NCI-H2081 treated with DMSO at 0.1 percent for 48 hours (cell line): ENCODE results near the gene KDM4B.

Source experiments
- DNase-seq: peaks from one replicate; lab custom pipeline; 2025; lab: John Stamatoyannopoulos, UW

KDM4B gene

DNA sequence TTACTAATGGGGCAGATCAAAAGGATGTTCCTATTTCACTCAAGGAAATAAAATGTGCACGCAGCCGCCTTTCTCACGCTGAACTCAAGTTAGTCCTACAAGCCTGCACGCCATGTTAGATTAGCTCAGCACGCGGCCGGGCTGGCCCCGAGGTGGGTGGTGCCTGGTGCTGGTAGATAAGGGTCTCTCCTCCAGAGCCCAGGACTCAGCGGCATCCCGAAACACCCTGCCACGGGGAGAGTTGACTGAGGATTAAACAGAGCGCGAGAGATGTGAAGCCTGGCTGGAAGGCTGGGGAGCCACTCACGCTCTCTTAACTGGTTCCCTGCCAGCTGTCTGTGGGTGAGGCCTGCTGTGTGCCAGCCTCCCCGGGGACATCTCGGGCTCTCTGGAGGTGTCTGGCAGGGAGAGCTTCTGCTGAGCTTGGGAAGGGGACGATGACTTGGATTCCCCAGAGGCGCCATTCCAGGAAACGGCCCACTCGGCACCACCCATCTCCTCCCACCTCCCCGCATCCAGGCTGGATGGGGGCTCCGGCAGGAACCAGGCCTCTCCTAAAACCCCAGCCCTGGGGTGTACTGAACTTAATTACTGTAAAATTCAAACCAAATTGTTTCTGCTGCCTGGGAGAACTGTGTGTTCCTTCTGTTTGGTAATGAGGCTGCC lies 122.2 kb downstream of the KDM4B start:
- DNase-seq, result no peak

DNA sequence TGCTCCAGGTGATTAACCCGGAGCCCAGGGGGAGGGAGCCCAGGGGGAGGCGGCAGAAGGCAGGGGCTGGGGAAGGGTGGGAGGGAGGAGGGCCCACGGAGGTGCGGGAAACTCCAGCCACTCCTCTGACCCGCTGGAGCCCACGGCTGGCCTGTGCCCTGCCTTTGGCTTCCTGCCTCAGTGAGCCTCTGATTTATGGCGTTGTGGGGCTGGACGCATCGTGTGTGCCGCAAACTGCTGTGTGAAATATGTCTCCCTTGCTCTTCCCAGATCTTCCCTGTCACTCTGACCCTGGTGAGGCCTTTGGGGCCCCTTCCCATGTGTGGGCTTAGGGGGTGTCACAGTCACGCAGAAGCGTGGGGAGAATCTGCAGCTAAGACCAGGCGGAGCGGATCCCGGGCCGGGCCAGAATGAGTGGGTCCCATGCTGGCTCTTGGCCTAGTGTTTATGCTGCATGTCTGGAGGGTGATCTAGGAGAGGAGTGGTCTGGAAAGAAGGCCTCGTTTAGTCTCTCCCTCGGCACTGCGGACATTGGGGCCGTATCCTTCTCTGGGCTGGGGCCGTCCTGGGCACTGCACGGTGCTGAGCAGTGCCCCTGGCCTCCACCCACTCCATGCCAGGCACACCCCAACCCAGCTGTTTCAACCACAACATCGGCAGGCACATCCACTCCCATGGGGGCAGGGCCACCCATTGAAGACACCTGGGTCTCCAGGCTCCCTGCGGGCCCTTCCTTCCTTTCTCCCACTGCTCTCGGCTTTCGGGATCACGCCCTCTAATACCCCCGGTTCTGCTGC lies 123.0 kb downstream of the KDM4B start:
- DNase-seq, result no peak

DNA sequence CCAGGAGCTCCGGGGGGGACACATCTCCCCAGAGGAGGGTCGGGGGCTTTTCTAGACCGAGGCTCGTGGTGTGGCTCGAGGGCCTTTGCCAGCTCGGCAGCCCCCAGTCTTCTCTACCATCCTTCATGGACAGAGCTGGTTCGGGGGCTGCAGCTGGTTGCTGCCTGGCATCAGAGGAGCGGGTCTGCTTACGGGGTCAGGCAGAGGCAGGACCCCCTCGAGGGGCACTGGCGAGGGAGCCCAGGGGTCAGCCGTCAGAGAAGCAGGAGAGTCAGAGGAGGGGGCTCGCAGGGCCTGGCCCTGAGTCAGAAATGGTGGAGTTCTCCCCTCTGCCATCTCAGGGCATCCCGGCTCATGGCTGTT lies 123.5 kb downstream of the KDM4B start:
- DNase-seq, result no peak

DNA sequence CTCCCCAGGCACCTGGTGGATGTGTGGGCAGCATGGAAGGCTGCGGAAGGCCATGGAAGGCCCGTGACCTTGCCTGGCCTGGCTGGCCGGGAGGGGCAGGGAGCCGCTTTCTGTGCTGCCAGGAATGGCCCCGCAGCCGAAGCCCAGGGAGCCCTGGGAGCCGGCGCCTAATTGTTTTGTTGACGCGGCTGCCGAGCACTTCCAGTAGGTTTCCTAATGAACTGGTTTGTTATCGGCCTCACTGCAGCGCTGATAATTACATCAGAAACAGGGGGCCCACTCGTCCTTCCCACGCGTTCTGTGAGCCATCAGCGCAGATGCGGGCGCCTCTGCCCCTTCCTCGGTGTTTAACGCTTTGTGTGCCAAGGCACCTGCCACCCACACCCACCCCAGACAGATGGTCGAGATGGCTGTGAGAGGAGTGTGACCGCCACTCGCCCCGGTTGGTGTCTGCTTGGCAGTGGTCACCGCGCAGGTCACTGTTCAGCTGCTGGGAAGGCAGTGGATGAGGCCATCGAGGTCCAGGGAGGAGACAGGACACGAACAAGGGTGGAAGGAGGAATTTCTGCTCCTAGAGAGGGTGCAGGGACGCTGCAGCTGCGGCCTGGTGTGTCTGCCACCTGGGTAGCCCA lies 124.5 kb downstream of the KDM4B start:
- DNase-seq, result no peak

DNA sequence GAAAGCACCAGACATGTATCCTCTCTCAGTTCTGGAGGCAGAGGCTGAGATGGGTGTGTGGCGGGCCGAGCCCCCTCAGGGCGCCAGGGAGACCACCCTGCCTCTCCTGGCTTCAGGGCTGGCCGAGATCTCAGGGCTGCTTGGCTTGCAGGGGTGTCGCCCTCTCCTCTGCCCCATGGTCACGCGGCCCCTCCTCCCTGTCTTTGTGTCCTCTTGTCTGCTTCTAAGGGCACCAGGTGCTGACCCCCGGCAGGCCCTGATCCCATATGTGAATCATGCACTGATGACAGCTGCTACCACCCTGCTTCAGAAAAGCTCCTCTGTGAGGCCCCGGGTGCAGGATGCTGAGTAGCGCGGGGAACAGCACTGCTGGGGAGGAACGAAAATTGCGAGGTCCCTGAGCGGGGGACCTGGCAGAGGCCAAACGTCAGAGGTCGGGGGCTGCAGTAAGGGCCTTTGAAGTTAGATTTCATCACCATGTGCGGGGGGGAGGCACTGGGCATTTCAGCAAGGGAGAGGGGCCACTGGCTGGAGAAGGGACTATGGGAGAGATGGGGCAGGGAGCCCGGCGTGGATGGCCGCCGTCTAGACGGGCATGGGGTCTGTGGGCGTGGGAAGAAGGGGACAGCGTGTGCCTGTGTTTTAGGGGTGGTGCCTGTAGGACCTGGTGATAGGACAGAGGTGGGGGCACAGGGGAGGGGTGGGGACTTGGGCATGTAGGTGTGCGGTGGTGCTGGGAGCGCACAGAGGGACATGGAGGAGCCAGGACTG lies 125.2 kb downstream of the KDM4B start:
- no peak for DNase-seq

DNA sequence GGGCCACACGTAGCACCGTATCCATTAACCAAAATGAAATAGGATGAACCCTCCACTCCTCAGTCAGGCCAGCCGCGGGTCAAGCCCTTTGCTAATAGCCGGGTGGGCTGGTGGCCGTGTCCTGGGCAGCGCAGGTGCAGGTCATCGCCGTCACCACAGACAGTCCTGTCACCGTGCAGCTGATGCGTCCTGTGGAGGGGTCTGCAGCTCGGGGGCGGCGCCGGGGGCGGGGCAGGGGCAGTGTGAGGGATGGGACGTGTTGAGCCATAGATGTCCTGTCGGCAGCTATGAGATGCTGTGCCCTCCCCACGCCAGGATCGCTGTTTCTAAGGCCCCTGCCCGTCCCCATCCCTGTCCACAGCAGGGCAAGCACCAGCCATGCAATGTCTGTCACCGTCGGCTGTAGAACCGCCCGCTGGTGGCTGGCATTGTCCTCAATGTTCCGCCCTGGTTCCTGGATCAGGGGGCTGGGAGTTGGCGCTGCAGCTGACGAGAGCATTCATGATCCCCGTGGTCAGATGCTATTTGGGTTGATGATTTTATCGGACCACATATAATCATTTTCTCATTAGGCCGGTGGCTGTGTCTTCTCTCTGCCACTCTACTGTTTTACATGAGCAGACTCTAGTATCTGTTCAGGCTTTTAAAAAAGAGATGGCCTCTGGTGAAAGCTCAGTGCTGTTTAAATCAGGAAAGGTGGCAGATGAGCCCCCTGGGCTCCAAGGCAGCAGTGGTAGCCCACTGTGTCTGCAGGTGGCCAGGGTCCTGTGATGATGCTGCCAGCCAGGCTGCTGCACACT lies 126.1 kb downstream of the KDM4B start:
- no peak for DNase-seq

DNA sequence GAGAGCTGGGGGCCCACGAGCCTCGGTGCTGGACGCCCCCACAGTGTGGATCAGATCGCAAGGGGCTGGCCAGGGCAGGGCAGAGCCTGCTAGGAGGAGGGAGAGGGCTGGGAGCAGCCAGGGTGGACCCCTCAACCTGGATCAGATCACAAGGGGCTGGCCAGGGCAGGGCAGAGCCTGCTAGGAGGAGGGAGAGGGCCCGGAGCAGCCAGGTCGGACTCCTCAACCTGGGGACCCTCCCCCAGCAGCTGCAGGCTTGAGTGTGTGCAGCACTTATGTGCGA lies 126.6 kb downstream of the KDM4B start:
- DNase-seq, result no peak

DNA sequence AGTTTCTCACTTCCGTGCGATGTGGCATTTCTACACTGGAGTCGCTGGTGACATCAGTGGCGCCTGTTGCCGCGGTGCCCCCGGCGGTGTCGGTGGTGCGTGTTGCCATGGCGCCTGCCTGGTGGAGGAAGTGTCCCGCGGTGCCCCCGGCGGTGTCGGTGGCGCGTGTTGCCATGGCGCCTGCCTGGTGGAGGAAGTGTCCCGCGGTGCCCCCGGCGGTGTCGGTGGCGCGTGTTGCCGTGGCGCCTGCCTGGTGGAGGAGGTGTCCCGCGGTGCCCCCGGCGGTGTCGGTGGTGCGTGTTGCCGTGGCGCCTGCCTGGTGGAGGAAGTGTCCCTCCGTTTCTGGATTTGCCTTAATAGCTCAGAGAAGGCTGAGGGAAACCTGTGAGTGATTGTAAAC lies 127.6 kb downstream of the KDM4B start:
- DNase-seq, result no peak

DNA sequence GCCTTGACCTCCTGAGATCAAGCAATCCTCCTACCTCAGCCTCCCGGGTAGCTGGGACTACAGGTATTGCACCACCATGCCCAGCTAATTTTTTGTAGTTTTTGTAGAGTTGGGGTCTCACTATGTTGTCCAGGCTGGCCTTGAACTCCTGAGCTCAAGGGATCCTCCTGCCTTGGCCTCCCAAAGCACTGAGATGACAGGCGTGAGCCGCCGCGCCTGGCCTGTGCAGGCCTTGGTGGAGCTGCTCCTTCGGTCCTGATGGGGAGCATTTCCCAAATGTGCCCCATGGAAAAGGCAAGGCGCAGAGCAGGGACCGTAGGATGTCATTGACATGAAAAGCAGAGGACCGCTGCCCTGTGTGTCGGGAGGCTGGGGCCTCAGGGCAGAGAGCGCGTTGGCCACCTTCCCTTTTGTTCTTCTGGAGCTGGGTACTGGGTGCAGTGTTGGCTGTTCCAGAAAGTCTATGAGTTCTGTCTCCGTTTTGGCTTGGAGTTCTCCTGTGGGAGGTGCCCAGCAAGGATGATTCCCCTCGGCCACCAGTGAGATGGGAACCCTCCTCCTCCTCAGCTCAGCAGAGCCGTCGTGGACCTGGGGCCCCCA lies 128.5 kb downstream of the KDM4B start:
- no peak for DNase-seq

DNA sequence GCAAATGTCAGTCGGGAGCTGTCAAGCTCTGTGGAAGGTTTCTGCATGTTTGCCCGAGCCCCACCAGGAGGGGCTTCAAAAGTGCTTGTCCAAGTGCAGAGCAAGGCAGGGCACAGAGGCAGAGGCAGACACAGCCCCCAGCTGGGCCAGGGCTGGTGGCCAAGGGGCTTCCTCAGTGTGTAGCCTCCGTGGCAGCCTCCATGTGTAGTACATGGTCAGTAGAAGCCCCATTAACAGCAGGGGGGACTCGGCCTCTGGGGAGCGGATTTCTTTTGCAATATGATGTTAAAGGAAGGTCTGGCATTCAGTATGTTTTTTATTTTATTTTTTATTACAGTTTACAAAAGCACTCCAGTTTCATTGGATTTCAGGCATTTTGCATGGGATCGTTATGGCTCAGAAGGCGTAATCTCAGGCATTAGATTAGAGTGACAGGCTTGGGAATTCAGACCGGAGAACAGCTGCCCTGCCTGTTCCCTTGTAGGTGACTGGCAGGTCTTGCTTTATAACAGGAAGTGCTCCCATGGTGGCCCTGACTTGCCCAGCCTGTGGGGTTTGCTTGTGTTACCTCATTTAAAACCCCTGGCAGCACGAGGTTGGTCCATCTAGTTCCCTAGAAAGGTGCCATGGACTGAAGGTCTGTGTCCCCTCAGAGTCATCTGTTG lies 129.2 kb downstream of the KDM4B start:
- no peak for DNase-seq

DNA sequence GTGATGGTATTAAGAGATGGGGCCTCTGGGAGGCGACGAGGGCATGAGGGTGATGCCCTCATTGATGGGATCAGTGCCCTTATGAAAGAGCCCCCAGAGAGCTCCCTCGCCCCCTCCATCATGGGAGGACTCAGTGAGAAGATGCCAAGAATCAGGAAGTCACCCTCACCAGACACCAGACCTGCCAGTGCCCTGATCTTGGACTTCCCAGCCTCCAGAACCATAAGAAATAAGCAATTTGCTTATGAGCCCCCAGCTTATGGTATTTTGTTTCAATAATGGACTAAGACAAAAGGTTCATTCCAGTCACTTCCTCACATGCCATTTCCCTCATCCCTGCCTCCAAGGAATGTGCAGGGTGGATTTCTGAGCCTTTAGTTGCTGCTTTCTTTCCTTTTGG lies 129.7 kb downstream of the KDM4B start:
- DNase-seq, result no peak

DNA sequence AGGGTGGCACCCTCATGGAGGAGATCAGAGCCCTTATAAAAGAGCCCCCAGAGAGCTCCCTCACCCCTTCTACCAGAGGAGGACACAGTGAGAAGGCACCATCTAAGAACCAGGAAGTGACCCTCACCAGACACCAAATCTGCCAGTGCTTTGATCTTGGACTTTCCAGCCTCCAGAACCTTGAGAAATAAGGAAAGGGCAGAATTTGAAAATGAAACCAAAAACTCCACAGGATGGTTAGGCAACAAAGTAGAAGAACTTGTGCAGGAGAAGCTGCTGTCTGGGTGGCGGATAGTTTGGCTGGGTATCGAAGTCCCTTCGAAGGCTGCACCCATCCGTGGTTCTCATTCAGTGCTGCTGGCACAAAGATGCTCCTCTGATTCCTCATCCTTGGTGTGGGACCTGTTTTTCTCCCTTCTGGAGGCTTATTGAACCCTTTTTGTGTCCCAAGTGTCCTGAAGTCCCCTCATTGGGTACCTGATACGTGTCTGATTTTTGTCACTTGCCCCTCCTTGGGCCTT lies 130.8 kb downstream of the KDM4B start:
- no peak for DNase-seq

DNA sequence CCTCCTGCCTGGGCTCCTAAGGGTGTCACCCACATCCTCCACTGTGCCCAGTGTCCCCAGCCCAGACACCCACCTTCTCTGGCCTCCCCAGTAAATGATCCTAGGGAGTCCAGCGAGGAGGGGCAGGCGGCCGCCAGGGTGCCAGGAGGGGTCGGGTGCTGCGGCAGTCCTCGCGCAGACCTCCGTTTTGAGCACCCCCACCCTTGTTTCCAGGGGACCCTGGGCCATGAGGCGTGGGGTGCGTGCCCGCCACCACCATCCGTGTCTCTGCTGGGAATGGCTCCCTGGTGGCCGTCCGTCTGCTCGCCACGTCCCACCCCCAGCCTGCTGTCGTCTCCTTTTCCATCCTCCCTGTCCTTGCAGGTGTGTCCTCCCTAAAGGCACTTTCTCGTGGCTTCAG lies 133.0 kb downstream of the KDM4B start:
- no peak for DNase-seq

DNA sequence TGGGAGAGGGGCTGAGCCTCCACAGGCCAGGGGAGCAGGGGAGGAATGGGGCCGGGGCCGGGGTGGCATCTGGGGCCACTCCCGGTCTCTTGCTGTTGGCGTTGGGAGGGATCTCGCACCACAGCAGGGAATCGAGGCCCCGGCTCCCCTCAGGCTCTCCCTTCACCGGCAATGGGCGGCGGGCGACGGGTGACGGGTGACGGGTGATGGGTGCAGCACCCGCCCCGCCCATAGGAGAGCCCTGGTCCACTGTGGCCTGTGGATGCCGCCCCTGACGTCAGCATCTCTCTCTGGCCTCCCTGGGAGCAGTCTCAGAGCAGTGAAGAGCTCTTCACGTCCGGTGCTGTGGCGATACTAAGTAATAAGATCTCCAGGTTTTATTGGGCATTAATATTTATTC lies 133.6 kb downstream of the KDM4B start:
- no peak for DNase-seq

DNA sequence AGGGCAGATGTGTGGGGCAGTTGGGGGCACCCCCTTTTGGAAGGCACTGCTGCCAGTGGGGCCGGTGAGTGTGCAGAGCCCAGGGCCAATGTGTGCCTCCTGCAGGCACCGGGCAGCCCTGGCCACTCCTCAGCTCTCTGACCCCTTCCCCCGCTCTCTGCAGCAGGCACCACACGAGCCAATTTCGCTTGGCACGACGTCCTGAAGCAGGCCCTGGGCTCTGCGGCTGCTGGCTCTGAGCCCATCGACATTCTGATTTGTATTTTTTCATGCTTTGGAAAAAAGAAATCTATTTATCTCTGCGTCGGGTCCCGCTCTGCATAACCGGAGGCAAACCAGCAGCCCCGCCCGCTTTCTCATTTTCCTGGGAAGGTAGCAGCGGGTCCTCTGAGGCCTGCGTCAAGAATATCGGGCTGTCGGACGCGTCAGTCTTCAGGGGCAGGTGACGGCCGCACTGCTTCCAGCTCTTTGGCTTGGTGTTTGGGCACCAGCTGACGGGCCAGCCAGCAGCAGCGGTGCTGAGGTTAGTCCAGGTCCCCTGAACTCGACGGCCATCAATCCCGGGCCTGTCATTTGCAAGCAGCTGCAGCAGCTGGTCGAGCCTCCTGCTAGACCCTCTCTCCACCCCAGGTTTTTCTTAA lies 134.3 kb downstream of the KDM4B start:
- DNase-seq, result no peak

DNA sequence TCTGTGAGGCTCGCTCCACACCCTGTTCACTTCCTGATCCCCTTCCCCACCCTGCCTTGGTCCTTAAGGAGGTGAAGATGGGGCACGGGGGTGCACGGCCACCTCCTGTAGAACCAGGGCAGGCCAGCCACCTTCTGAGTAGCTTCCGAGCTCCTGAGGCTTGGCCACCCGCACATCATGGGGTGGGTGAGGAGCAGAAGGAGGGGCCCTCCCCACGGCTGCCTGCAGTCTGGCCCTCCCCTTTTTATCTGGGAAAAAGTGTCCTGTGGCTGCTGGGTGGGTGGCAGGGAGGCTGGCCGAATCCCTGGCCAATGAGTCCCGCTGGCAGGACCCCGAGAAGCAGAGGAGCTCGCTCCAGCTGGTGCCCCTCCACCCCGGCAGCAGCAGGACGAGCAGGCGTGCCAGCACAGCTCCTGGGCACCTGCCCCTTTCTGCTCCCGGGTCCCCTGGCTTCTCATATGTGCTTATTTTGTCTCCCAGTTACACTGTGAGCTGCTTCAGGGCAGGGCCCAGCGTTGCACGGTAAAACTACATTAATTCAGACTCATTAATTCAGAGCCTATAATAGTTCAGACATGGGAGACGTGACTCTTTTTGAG lies 135.0 kb downstream of the KDM4B start:
- no peak for DNase-seq

DNA sequence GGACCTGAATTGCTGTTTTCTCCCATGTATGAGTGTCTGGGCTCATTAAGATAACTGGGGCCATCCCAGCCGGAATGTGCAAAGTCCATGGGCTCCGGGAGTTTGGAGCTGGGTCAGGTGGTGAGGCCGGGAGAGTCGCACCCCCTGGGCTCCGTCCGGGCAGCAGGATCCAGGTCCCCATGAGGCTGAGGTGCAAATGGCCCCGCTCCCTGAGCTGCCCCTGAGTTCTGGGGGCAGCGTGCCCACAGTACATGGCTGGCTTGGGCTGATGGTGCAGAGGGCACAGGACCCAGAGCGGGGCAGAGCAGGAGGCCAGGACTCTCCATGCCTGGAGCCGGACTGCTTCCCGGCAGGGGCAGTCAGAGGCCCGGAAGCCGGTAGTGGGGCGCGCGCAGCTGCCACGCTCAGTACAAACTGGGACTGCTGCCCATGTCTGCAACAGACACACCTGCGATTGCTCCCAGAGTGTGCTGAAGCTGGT lies 136.0 kb downstream of the KDM4B start:
- DNase-seq, result no peak

DNA sequence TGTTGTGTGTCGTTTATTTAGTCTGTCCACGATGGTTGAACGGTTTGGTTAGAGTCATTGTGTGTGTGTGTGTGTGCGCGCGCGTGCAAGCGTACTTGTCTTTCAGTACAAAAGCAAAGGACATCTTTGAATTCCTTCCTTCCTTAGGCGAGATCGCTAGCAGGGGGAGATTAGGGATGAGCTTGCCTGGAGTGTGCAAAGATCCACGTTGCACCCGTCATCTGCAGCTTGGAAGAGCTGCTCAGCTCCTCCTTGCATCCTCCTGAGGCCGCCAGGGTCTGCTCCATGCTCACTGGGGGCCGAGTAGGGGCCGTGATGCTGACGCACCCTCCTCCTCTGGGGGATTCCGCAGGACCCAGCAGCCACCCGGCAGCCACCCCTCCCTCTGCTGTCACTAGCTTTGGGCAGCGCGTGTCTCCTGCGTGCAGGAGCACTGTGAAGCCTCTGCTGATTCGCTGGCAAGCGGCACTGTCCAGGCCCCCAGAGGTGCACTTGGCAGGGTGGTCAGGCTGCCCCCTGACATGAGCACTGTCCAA lies 137.3 kb downstream of the KDM4B start:
- no peak for DNase-seq

DNA sequence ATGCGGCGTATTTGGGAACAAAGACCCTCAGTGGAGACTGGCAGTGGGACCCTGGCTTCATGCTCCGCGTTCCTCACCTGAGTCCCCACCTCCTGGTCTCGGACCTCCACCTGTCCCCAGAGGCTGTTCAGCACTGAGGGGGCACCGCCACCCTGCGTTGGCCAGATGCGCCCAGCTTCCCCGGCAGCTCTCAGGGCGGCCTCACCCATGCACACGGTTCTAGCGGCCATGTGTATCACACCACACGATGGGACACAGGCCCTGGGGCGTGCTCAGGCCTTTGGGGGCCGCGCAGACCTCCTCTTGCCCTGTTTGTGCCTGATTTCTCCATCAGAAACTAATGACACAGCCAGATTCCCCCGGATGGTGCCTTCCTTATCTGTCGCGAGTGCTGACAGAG lies 138.1 kb downstream of the KDM4B start:
- no peak for DNase-seq
